Measurements from ENCODE around the gene TNKS1BP1. TPM values are rescaled to one million over a fixed set of nuclear protein-coding genes. Genes with fewer than 3 reads are reported as not detected.
"Not testable (repeated sequence)": the region's sequence is repeated elsewhere in the genome, so short reads cannot be mapped to it uniquely, and the experiment has no call there.

The TNKS1BP1 gene
- polyA plus RNA-seq, 10 donors, result 93.5 to 122 (median 110) TPM

GRCh38 chr11:57312511-57313021 is 12.2 kb downstream of the TNKS1BP1 start:
- DNase-seq, result no peak

GRCh38 chr11:57311109-57311936 is 13.4 kb downstream of the TNKS1BP1 start:
- DNase-seq, result peak; percentile 88 to 94 (median 93)

DNA sequence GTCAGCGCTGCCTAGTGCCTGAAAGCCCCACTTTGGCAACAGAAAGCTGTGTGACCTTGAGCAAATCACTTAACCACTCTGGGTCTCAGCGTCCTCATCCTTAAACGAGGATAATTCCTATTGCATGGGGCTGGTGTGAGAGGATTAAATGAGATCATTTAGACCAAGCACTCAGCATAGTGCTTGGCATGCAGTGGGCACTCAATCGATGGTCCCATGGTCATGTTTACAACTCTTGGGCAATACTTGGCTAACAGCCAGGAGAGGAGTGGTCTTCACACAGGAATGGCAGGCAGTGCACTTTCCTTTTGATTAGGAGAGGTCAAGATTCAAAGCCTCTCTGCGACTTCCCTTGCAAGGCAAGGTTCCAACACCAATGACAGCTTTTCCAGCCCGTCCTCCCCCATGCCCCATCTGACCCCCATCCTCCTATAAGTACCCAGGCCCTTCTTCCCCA is 14.1 kb downstream of the TNKS1BP1 start:
- peak in 1 of 3 donors; percentile 48 for DNase-seq

DNA sequence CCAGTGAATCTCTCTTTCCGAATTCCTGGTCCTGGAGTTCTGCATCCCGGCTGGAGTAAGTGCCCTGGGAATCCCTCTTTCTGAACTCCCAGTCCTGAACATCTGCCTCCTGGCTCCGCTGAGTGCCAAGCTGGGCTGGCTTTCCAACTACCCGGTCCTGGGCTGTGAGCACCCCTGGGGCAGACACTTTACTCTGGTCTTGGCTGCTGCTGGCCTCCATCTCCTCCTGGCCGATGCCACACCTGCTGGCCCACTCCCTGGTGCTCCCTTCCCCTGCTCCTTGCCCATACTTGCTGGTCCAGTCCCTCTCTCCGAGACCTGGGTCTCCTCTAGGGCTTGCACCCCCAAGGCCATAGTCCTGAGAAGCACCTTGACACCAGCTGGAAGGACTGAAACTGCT is 14.7 kb downstream of the TNKS1BP1 start:
- no peak for DNase-seq

DNA sequence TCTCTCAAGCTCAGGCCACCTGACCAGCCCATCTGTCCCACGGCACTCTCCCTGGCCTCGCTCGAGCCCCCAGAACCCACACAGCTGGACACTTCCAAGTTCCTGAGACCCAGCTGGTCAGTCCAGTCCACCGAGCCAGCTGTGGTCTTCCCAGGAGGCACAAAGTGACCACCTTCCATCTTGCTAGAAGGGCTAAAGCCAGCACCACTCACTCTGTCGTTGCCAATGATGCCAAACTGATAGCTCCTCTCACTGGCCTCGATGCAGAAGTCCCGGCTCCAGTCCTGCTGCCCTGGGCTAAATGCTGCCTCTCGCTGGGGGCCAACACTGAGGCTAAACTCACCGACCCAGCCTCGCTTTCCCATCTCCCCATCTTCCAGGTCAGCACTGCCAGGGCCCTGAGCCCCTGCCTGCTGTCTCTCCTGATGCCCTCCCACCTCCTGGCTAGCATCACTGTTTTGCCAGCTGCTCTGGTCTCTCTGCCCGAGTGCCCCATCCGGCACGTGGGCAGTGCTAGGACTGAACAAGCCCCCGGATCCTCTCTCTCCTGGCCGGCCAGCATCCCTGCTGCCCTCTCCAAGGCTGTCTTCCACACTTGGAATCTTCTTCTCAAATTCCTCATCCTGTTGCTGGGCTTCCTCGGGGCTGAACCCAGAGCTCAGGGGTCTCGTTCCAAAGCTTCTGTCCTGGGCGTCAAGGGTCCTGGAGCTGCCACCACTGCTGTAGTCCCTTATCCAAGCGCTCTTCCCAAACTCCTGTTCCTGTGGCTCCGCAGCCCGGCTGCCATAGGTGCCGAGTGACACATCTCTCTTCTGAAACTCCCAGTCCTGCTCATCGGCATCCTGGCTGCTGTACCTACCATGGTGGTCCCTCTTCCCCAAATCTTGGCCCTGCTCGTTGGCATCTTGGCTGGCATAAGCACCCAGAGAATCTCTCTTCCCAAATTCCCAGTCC is 15.4 kb downstream of the TNKS1BP1 start:
- no peak for DNase-seq

- DNase-seq, result no peak
Measured at GRCh38 chr11:57308426-57309060, 16.2 kb downstream of the TNKS1BP1 start.

GRCh38 chr11:57307666-57308270 is 17.0 kb downstream of the TNKS1BP1 start:
- DNase-seq, result no peak

GRCh38 chr11:57306940-57307565 is 17.7 kb downstream of the TNKS1BP1 start:
- no peak for DNase-seq

GRCh38 chr11:57306161-57306876 is 18.4 kb downstream of the TNKS1BP1 start:
- DNase-seq, result no peak

DNA sequence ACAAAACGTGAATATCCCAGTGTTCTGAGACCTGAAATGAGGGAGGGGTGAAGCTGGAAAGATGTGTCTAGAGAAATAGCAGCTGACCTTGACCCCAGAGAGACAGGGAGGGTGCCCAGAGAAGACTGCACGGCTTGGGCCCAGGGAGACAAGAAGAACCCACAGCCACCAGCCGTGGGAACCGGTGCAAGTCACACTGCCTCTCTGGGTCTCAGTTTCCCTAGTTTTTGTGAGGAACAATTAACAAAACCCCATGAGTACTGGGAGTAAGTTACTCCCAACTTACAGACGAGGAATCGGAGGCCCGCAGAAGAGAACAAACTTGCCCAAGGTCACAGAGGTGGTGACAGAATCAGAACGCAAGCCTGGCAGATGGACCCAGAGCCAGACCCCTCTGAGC is 19.2 kb downstream of the TNKS1BP1 start:
- DNase-seq, result no peak

GRCh38 chr11:57303990-57304579 is 20.7 kb downstream of the TNKS1BP1 start:
- DNase-seq, result no peak

GRCh38 chr11:57303280-57303989 is 21.3 kb downstream of the TNKS1BP1 start:
- no peak for DNase-seq

DNA sequence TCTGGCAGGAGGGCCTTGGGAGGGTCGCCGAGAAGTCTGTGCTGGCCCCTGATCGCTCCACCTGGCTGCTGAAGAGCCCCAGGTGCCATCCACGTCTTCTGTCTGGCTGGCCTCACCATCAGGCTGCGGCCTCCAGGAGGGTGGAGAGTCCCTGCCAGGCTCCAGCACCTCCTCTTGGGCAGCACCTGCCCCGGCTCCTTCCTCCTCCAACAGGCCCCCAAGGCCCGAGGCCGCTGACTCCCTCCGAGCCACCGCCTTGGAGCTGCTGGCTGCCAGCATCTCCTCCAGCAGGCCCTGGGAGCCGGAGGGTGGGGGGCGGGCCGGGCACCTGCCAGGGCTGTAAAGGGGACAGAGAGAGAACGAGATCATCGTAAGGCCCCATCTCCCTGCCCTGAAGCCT is 22.3 kb downstream of the TNKS1BP1 start:
- no peak for DNase-seq

- DNase-seq, result no peak
Measured at GRCh38 chr11:57301711-57302423, 22.9 kb downstream of the TNKS1BP1 start.

DNA sequence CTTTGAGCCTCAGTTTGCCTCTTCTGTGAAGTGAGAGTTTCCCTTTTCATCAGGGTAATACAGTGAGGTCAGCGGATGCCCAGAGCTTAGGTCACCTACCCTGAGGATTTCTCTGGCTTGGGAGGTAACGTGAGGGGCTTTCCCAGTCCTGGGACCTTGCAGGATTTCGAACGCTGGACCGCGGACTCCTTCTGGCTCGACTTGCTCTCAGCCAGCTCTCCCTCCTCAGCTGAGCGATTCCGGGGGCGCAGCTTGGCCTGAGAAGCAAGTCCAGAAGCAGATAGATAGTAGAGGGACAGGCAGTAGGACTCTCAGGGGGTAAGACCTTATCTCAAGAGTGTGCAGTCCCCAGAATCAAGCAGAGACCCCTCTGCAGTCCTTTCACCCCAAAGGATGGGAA is 24.0 kb downstream of the TNKS1BP1 start:
- no peak for DNase-seq

- no peak for DNase-seq
Measured at GRCh38 chr11:57299150-57299737, 25.5 kb downstream of the TNKS1BP1 start.

DNA sequence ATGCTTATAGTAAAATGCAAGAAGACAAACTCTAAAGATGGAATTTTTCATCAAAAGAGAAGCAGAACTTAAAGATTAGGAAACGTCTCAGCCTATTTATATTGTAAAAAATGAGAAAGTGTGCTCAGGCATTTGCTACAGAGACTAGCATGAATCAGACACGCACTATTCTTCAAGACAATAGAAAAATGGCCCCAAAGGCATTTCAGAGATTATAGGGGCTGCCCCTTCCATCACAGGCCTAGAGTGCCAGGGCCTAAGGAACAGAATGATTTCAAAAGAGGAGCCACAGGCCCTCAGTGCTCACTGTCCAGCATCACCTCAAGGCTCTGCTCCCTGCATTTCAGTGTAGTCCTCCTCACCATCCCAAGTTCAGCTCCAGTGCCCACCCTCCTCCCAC is 27.5 kb downstream of the TNKS1BP1 start:
- DNase-seq, result no peak

DNA sequence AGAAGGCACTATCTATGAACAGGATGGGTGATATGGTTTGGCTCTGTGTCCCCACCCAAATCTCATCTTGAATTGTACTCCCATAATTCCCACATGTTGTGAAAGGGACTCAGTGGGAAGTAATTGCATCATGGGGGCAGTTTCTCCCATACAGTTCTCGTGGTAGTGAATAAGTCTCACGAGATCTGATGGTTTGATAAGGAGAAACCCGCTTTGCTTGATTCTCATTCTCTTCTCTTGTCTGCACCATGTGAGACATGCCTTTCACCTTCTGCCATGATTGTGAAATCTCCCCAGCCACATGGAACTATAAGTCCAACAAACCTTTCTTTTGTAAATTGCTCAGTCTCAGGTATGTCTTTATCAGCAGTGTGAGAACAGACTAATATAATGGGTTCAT is 28.5 kb downstream of the TNKS1BP1 start:
- DNase-seq, result not testable (repeated sequence)
